ENCODE results near the gene AKAP9.

The AKAP9 gene

DNA sequence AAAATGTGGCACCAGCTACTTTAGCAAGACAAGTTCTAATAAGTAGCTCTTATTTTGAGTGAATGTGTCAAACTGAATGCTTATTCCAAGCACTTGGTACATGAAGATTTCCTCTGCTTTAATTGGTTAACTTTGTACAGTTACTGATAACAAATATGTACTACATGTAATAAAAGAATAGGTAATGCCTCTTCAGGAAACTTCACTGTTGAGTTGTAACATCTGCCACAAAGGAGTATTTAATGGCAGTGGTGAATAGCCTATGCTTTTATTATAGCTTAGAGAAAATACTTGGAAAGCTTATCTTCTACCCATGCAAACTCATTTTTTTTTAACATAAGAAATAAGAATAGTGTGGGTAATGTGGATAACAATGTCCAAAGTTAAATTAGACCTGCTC is 111.0 kb downstream of the AKAP9 start:
- TF ChIP-seq CTCF (IDR thresholded peaks at IDR 0.05): no peak

- no peak for TF ChIP-seq CTCF (IDR thresholded peaks at IDR 0.05)
These were observed 111.5 kb downstream of the AKAP9 start for GRCh38 chr7:92052159-92052558.

DNA sequence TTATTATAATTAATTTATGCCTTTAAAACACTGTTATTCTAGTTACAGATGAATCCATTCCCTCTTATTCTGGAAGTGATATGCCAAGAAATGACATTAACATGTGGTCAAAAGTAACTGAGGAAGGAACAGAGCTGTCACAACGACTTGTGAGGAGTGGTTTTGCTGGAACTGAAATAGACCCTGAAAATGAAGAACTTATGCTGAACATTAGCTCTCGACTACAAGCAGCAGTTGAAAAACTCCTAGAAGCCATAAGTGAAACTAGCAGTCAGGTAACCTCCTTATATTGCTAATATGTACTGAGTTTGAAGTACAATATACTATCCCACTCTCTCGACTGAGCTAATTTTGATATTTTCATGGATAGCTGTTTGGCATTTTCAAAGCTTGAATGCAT is 112.0 kb downstream of the AKAP9 start:
- TF ChIP-seq CTCF (IDR thresholded peaks at IDR 0.05): no peak

- TF ChIP-seq CTCF (IDR thresholded peaks at IDR 0.05): no peak
These were observed 112.7 kb downstream of the AKAP9 start for GRCh38 chr7:92053312-92053711.

DNA sequence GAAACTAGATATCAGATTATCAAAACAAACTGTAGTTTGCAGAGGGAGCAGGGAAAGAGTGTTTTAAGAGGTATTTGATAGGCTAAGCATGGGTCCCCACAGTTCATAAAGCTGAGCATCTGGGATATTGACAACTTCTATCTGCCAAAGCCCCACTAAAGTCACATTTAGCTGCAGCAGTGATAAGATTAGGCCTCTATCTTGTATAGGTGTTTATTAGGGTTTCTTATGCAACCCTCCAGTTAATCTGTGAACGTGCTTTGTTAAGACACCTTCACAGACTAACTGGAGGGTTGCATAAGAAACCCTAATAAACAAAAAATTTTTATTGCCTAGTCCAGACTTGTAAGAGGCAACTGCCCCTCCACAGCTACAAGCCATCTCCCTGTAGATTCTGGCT is 115.6 kb downstream of the AKAP9 start:
- TF ChIP-seq CTCF (IDR thresholded peaks at IDR 0.05): no peak

DNA sequence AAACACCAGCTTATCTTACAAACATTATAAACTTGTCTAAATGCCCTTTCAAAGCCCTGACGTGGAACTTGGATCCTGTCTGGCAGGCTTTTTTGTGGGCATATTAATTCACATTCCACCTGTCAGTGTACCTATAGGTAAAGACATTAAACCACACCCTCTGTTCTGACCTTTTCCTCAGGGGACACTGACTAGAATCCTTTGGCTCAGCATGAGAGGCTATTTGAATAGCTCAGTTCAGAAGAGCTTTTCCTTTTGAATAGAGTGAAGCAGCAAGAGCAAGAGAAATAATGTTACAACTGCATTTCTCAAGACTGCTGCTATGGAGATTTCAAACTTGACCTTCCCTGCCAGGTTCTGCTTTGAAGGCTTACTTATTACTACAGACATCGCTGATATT is 116.7 kb downstream of the AKAP9 start:
- TF ChIP-seq CTCF (IDR thresholded peaks at IDR 0.05): no peak

GRCh38 chr7:92058040-92058439 is 117.4 kb downstream of the AKAP9 start:
- no peak for TF ChIP-seq CTCF (IDR thresholded peaks at IDR 0.05)

- TF ChIP-seq CTCF (IDR thresholded peaks at IDR 0.05): no peak
These were observed 118.2 kb downstream of the AKAP9 start for GRCh38 chr7:92058899-92059298.

Measured in LNCAP (cell line).